Natural killer cell (primary cell): ENCODE data around the gene VSTM2B. TPM values are rescaled to one million over a fixed set of nuclear protein-coding genes. Genes with fewer than 3 reads are reported as not detected.

Source experiments
- ATAC-seq, 3 donors: fragments of 150-1000 bp in 2 of 3; fragments of 200-7000 bp in 1 of 3; cut with Tn5 transposase; 1 replicate in 1 of 3; 2 replicates in 2 of 3; pipeline ENCODE4 v1.10.0; 2021; ENCODE audit warnings: mild to moderate bottlenecking in 2 of 3, moderate library complexity in 2 of 3
- DNase-seq, 2 donors: peaks; one replicate each; pipeline versions ENCODE4 v3.0.0 to v3.0.0-alpha.2; 2013 to 2021; ENCODE audit warnings: mixed read lengths in 1 of 2
- H3K27ac ChIP-seq: one replicate; pipeline ENCODE4 v1.5.1; 2013; ENCODE audit warnings: mild to moderate bottlenecking, low read length
- H3K27me3 ChIP-seq: one replicate; pipeline ENCODE4 v1.6.1; 2013; ENCODE audit warnings: low read length; ENCODE audit not compliant: control insufficient read depth, insufficient read depth
- H3K36me3 ChIP-seq: one replicate; pipeline ENCODE4 v1.6.1; 2013; ENCODE audit warnings: low read length; ENCODE audit not compliant: control insufficient read depth, insufficient read depth
- H3K4me1 ChIP-seq: one replicate; pipeline ENCODE4 v1.6.1; 2013; ENCODE audit warnings: low read length; ENCODE audit not compliant: control insufficient read depth, insufficient read depth
- H3K4me3 ChIP-seq: one replicate; pipeline ENCODE4 v1.5.1; 2013; ENCODE audit warnings: low read length
- H3K9me3 ChIP-seq: one replicate; pipeline ENCODE4 v1.6.1; 2013; ENCODE audit warnings: low read length; ENCODE audit not compliant: control insufficient read depth, insufficient read depth
- H3K27ac Mint-ChIP-seq, 2 donors: one replicate each; pipeline ENCODE4 v1.8.0; 2022; ENCODE audit warnings: mild to moderate bottlenecking in 2 of 2, mixed read lengths in 2 of 2, moderate library complexity in 1 of 2
- H3K27me3 Mint-ChIP-seq, 2 donors: one replicate each; pipeline ENCODE4 v1.8.0; 2022; ENCODE audit warnings: low read depth in 2 of 2, mixed read lengths in 2 of 2
- H3K36me3 Mint-ChIP-seq: one replicate; pipeline ENCODE4 v1.8.0; 2022; ENCODE audit warnings: mixed read lengths
- H3K4me1 Mint-ChIP-seq, 2 donors: one replicate each; pipeline ENCODE4 v1.8.0; 2022; ENCODE audit warnings: mixed read lengths in 2 of 2
- H3K4me3 Mint-ChIP-seq: one replicate; pipeline ENCODE4 v1.8.0; 2022; ENCODE audit warnings: mild to moderate bottlenecking, moderate library complexity, mixed read lengths
- H3K9me3 Mint-ChIP-seq, 2 donors: one replicate each; pipeline ENCODE4 v1.8.0; 2022; ENCODE audit warnings: mixed read lengths in 2 of 2
- WGBS: methylation state at CpG from one replicate; pipeline ENCODE4 v1.1.7; 2013; ENCODE audit warnings: missing lambda C conversion rate; ENCODE audit not compliant: insufficient coverage; 5-methylcytosine and 5-hydroxymethylcytosine counted together
- intact Hi-C: fragments of 100-400 bp; cut with micrococcal nuclease; formaldehyde crosslinking; loops from one replicate; pipeline ENCODE4 v1.14.2; 2022
- total RNA-seq, 4 donors: library from RNA; stranded (reverse); fragments of 120-200 nt in 1 of 4; gene quantifications; one replicate each; pipeline versions ENCODE4 v1.2.3 to v1.2.4, GENCODE V29; 2013 to 2022
- TF ChIP-seq, protein P1 (sequence below): fragments of 200-600 bp; IDR thresholded peaks from one replicate; pipeline ENCODE4 v1.8.0; 2022; ENCODE audit warnings: antibody characterized with exemption

Gene VSTM2B
- total RNA-seq, 3 donors from 2014 or later (not counting 1 experiment from before 2014, with no cell fraction given), result not detected

DNA sequence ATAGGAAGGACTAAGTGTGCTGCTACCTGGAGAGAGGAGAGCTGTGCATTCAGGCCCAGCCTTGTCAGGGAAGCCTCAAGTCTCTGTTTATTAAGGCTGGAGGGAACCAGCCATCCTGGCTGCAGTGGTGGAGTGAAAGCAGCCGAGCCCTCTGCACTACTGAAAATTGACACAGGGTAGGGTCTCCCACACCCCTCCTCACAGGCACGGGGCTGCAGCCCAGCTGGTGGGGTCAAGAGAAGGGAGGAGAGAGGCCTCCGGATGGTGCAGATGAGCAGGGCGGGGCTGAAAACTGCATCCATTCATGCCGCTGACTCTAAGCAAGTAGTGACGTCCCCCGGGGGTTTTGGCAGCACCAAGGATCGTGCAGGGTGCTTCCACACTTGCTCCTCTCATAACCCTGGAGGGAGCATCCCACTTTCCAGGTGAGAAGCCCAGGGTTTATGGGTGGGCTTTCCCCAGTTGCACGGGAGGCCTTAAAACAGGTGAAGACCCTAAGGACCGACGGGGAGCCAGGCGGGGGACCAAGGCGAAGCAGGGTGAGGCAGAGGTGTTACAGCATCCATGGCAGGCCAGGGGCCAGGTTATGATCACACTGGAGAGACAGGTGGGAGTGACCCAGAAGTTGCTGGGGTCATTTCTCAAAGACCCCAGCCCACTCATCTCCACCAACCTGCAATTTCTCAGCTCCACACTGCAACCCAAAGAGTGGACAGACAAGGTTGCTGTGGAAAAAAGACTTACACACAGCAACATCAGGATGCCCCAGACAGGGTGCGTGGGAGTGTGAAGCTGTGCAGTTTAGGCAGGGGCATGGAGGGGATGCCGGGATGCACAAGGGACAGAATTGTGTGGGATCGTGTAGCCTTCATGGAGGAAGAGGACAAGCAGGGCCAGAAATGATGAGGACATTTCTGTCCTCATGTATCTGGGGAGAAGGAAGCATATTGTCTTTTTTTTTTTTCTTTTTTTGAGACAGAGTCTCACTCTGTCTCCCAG is 36.8 kb downstream of the VSTM2B start:
- WGBS, result 63% methylated on average over 15 of the region's 16 CpGs
- H3K27me3 ChIP-seq, result no peaks in the 10 kb centered on the region
- no peaks in the 10 kb centered on the region for H3K9me3 ChIP-seq
- Mint-ChIP-seq H3K36me3 (no peaks in the 10 kb centered on the region), H3K4me3 (no peak overlapping the region), H3K27me3 (peaks cover 0 to 8% of the 10 kb centered on the region in 2 donors), H3K27ac (no peak overlapping the region), H3K4me1 (peaks cover 0 to 7% of the 10 kb centered on the region in 2 donors), H3K9me3 (peaks cover 2 to 3% of the 10 kb centered on the region in 2 donors)
- intact Hi-C loops, result no loop called here
- TF ChIP-seq, protein P1, sequence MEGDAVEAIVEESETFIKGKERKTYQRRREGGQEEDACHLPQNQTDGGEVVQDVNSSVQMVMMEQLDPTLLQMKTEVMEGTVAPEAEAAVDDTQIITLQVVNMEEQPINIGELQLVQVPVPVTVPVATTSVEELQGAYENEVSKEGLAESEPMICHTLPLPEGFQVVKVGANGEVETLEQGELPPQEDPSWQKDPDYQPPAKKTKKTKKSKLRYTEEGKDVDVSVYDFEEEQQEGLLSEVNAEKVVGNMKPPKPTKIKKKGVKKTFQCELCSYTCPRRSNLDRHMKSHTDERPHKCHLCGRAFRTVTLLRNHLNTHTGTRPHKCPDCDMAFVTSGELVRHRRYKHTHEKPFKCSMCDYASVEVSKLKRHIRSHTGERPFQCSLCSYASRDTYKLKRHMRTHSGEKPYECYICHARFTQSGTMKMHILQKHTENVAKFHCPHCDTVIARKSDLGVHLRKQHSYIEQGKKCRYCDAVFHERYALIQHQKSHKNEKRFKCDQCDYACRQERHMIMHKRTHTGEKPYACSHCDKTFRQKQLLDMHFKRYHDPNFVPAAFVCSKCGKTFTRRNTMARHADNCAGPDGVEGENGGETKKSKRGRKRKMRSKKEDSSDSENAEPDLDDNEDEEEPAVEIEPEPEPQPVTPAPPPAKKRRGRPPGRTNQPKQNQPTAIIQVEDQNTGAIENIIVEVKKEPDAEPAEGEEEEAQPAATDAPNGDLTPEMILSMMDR, result no peak
- H3K4me3 ChIP-seq, result no peak overlapping the region
- H3K4me1 ChIP-seq, result peaks cover 5% of the 10 kb centered on the region
- H3K36me3 ChIP-seq, result no peaks in the 10 kb centered on the region
- H3K27ac ChIP-seq, result no peak overlapping the region
- no peak for DNase-seq
- ATAC-seq, result no peak

DNA sequence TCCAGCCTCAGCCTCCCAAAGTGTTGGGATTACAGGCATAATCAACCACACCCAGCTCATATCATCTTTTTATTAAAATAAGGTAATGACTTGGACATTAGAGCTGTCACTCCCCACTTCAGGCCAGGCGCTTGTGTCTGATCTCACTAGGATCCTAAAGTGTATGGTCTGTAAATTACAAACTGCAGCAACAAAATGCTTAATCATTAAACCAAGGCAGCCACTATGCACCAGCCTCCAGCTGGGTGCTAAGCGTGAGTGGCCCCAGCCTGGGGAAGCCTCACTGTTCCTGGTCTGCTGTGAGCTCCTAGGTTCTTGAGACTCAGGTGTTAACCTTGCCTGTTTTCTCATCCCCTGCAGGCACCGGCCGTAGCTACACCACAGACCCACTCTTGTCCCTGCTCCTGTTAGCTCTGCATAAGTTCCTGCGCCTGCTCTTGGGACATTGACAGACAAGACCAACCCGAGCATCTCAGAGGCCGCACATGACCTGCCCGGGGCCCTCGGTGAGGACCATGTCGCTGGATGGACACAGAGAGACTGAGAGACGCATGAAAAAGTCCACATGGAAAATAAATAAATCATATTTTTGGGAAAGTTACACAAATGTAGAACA is 37.8 kb downstream of the VSTM2B start:
- no peak overlapping the region for H3K4me3 ChIP-seq
- 86% methylated on average over 10 of the region's 11 CpGs for WGBS
- ATAC-seq, result no peak
- H3K4me1 ChIP-seq, result peaks cover 5% of the 10 kb centered on the region
- Mint-ChIP-seq H3K36me3 (no peaks in the 10 kb centered on the region), H3K4me1 (peaks cover 0 to 7% of the 10 kb centered on the region in 2 donors), H3K4me3 (no peak overlapping the region), H3K27ac (no peak overlapping the region), H3K27me3 (peaks cover 0 to 6% of the 10 kb centered on the region in 2 donors), H3K9me3 (peaks cover 0 to 2% of the 10 kb centered on the region in 2 donors)
- intact Hi-C loops, result no loop called here
- H3K9me3 ChIP-seq, result no peaks in the 10 kb centered on the region
- H3K27ac ChIP-seq, result no peak overlapping the region
- DNase-seq, result no peak
- H3K27me3 ChIP-seq, result no peaks in the 10 kb centered on the region
- TF ChIP-seq, protein P1, result no peak
- no peaks in the 10 kb centered on the region for H3K36me3 ChIP-seq

DNA sequence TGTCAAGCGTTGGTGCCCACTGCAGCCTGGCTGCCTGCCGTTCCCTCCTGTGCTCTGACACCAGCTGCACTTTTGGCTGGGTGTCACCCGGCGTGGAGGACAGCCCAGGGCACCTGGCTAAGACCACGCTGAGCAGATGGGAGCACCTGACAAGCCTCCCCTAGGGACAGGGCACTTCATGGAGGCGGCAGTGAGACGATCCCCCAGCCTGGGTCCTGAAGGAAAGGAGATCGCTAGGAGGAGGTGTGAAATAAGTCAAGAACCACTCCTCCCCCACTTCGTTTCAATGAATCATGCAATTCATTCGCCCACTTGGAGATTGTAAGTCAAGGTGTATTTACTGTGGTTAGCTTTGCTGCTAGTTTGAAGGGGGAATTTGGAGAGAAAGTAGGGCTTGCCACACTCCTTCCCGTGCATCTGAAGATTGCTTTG is 38.8 kb downstream of the VSTM2B start:
- no peak overlapping the region for H3K27ac Mint-ChIP-seq
- no peaks in the 10 kb centered on the region for H3K9me3 ChIP-seq
- DNase-seq (no peak), ATAC-seq (no peak)
- no peak overlapping the region for H3K4me3 Mint-ChIP-seq
- peaks cover 5 to 8% of the 10 kb centered on the region in 2 donors for H3K27me3 Mint-ChIP-seq
- intact Hi-C loops, result no loop called here
- H3K9me3 Mint-ChIP-seq, result no peaks in the 10 kb centered on the region
- WGBS, result 55% methylated on average over 9 of the region's 11 CpGs
- no peak overlapping the region for H3K27ac ChIP-seq
- no peaks in the 10 kb centered on the region for H3K36me3 ChIP-seq
- H3K36me3 Mint-ChIP-seq, result no peaks in the 10 kb centered on the region
- TF ChIP-seq, protein P1, result no peak
- peaks cover 0 to 7% of the 10 kb centered on the region in 2 donors for H3K4me1 Mint-ChIP-seq
- H3K4me1 ChIP-seq, result peaks cover 5% of the 10 kb centered on the region
- no peak overlapping the region for H3K4me3 ChIP-seq
- H3K27me3 ChIP-seq, result no peaks in the 10 kb centered on the region
